HG03025 (cell line): ENCODE results near the gene SMIM33.
A peak's percentile ranks its signal among the peaks of the same experiment; 100 is the strongest.
"Not testable (repeated sequence)": the region's sequence is repeated elsewhere in the genome, so short reads cannot be mapped to it uniquely, and the experiment has no call there.

Experiments
- ATAC-seq: cut with Tn5 transposase; IDR thresholded peaks from one replicate; pipeline ENCODE4 v1.9.1; 2021; ENCODE audit warnings: mild to moderate bottlenecking, moderate library complexity; ENCODE audit not compliant: unreplicated experiment, low FRiP score

SMIM33 gene

DNA sequence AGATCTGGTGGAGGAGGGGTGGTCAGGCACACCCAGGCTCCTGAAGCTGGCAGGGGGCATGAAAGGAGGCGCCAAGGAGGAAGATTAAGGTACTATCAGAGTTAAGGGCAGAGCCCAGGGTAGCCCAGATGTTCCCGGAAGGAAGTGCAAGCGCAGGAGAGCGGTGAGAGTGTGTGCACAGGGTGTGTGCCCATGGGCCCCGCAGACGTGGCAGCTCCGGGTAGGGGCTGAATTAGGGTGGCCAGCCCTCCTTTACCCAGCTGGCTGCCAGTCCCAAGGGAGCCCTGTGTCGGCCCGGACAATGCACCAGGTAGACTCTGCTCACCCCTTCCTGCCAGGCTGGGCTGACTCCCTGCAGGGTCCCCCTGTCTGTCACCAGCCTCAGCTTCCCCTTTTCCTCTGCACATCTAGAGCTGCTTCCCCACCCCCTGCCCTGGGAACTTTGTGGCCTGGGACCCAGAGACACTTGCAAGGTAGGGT lies at the start of gene SMIM33:
TSS of gene SMIM33 (plus strand) at position 184 of the 480 bp plus-strand sequence. CDS start at position 302, 118 bp downstream.
- no peak for ATAC-seq

DNA sequence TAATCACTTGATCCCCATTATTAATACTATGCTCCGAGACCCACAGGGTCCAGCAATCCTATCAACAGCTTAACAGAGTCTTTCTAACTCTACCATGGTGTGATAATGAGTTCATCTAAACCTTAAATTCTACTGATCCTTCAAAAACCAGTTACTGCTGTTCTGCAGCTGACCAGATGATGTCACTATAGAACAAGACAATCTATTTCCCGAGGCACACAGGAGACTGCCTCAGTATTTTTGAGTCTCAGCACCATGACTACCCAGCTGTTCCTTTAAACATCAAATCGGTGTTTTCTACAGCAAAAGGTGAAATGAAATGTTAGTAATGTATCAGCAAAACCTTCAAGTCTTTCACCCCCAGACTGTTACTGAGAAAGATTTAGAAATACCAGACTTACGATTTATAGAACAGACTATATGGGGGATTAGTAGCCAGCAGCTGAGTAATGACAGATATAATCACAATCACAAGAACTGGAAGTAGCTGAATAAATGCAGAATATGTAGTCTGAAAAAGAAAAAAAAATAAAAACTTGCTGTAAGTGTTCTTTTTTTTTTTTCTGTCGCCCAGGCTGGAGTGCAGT lies 48.4 kb upstream of the SMIM33 start:
- ATAC-seq: no peak

DNA sequence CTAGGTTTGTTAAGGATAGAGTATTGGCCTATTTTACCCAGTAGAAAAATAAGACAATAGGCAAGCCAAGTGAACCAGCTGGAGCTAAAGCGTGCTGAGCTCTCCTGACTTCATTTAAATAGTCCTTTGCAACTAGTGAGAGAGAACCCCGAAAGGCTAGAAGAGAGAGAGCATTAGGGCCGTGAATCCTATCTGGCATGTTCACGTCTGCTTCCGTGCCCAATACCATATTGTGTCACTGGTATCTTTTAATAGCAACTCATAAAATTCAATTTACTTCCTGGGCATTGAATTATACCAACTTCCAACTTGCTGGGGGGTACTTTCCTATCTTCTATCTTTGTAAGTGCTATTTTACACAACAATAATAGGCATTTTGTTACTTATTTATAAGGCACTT lies 45.3 kb upstream of the SMIM33 start:
- ATAC-seq: no peak

- no peak for ATAC-seq
Observed at GRCh38 chr5:139426203-139426885, 44.5 kb upstream of the SMIM33 start.

- ATAC-seq: no peak
Observed at GRCh38 chr5:139430015-139430414, 40.8 kb upstream of the SMIM33 start.

DNA sequence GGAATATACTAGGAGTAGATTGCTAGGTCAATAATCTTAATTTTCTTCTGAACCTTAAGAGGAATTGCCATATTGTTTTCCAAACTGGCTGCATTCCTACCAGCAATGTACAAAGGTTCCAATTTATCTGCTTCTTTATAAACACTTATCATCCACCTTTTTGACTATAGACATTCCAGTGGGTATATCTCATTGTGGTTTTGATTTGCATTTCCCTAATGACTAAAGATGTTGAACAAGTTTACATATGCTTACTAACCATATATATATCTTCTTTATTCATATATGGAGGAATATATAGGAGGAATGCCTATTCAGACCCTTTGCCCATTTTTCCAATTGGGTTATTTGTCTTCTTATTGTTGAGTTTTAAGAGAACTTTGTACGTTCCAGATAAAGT lies 39.1 kb upstream of the SMIM33 start:
- ATAC-seq: no peak

DNA sequence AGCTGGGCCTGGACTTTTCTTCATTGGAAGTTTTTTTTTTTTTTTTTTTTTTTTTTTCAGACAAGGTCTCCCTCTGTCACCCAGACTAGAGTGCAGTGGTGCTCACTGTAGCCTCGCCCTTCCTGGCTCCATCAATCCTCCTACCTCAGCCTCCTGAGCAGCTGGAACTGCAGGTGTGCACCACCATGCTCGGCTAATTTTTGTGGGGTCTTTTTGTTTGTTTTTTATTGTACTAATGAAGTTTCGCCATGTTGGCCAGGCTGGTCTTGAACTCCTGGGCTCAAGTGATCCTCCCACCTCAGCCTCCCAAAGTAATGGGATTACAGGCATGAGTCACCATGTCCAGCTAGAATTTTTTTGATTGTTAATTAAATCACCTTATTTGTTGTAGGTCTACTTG lies 35.1 kb upstream of the SMIM33 start:
- ATAC-seq: no peak

- no peak for ATAC-seq
Observed at GRCh38 chr5:139438707-139439012, 32.1 kb upstream of the SMIM33 start.

- peak; percentile 92 for ATAC-seq
Observed at GRCh38 chr5:139439013-139439903, 31.5 kb upstream of the SMIM33 start, which contains the start of gene DNAJC18. Gene DNAJC18, minus strand, starts transcription at chr5:139439525. Its CDS starts 80 bp downstream, at chr5:139439445.

DNA sequence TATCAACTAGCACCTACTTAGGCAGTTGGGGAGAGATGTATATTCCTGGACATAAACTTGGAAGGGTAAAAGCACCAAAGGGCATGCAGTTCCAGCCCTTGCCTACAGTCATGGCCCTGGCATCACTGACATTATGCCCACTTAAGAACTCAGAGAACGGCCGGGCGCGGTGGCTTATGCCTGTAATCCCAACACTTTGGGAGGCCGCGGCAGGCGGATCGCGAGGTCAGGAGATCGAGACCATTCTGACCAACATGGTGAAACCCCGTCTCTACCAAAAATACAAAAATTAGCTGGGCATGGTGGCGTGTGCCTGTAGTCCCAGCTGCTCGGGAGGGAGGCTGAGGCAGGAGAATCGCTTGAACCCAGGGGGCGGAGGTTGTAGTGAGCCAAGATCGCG lies 30.4 kb upstream of the SMIM33 start:
- not testable (repeated sequence) for ATAC-seq

- ATAC-seq: no peak
Observed at GRCh38 chr5:139443831-139444453, 26.9 kb upstream of the SMIM33 start.

DNA sequence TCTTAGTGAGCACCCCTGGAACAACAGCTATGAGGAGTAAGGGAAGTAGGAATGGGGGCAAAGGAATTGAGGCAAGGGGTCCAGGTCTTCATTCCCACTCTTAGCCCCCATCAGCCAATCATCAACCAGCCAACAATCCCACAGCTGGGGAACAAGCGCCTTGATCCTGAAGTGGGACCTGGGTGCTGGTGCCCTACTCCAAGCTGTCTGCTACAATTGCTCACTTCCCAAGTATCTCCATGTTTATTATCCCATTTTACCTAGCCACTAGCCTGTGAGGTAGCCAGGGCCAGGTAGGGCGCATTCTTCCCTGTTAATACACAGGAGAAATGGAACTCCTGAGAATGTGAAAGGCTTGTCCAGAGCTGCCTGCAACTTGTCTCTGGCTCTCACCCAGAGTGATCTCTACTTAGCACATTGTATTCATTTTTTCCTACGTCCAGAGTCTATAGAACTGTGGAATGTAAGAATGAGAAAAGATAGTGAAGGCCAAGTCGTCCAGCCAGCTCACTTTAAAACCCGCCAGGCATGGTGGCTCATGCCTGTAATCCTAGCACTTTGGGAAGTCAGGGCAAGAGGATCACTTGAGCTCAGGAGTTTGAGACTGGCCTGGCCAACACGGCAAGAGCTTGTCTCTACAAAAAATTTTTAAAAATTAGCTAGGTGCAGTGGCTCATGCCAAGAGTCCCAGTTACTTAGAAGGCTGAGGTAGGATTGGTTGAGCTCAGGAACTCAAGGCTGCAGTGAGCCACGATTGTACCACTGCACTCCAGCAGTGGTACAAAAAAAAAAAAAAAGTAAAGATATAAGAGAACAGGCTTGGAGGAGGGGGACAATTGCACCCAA lies 25.3 kb upstream of the SMIM33 start:
- no peak for ATAC-seq

- ATAC-seq: no peak
Observed at GRCh38 chr5:139446956-139447779, 23.6 kb upstream of the SMIM33 start.

DNA sequence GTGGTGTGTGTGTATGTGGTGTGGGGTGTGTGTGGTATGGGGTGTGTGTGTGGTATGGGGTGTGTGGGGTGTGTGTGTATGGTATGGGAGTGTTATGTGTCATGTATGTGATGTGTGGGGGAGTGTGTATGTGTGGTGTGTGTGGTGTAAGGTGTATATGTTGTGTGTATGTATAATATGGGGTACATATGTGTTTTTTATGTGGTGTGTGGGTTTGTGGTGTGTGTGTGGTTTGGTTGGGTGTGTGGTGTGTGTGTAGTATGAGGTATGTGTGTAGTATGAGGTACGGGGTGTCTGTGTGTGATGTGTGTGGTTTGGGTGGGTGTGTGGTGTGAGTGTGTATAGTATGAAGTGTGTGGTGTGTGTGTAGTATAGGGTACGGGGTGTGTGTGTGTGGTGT lies 19.6 kb upstream of the SMIM33 start:
- no peak for ATAC-seq

- no peak for ATAC-seq
Observed at GRCh38 chr5:139451878-139452660, 18.7 kb upstream of the SMIM33 start.

DNA sequence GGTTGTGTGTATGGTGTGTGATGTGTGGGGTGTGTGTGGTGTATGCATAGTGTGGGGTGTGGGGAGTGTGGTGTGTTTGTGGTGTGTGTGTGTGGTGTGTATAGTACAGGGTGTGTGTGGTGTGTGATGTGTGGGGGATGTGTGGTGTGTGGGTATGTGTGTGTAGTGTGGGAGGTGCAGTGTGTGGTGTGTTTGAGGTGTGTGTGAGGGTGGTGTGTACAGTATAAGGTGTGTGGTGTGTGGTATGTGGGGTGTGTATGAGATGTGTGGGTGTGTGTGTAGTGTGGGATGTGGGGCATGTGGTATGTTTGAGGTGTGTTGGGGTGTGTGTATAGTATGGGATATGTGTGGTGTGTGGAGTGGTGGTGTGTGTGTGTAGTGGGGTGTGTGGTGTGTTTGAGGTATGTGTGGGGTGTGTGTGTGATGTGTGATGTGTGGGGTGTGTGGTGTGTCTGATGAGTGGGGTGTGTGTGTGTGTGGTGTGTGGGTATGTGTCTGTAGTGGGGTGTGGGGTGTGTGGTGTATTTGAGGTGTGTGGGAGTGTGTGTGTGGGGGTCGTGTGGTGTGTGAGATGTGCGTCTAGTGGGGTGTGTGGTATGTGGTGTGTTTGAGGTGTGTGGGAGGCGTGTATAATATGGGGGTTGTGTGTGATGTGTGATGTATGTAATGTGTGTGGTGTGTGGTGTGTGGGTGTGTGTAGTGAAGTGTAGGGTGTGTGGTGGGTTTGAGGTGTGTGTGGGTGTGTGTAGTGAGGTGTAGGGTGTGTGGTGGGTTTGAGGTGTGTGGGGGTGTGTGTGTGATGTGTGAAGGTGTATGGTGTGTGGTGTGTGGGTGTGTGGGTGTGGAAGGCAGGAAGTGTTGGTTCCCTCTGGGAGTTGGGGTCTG lies 16.9 kb upstream of the SMIM33 start:
- ATAC-seq: no peak

DNA sequence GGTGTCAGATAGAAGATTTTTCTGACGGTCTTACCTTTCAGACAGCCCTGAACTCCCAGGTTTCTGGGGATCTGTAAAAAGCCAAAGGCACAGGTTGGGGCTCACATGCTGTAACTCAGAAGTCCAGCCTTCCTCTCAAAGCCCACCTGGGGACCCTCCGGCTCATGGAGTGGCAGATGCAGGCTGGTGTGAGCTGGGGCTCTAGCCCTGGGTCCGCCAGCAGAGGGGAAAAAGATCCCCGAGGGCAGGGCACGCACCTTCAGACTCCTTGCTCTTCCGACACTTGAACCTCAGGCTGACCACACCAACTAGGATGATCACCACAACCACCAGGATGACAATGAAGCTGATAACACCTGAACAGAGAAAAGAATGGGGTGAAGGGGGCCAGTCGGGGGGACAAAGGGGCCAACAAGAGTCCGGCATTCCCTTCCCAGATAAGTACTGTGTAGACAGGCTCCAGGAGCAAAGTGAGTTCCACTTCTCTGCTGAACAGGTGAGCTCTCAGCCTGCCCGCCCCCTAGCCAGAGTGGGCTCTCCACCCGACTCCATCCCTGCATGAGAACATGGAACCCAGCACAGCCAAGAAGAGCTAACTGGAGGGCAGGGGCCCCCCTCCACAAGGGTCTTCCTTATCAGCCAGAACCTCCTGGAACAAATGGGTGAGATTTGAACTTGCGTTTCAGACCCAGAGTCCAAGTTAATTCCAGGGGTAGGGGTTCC lies 16.1 kb upstream of the SMIM33 start:
- no peak for ATAC-seq
